ENCODE results near the gene ME3.

- TF ChIP-seq GABPA (IDR thresholded peaks at IDR 0.05 in 1 of 2, conservative IDR thresholded peaks at IDR 0.05 in 1 of 2) (no peak), MAX (IDR thresholded peaks at IDR 0.05) (no peak), RXRA (IDR thresholded peaks at IDR 0.05) (no peak)
Measured at GRCh38 chr11:86638673-86639072, 33.7 kb downstream of the ME3 start.

All from liver (tissue), 2 donors.